Measurements from ENCODE around the gene RPLP1. TPM values are rescaled to one million over a fixed set of nuclear protein-coding genes. Genes with fewer than 3 reads are reported as not detected.
A peak's percentile ranks its signal among the peaks of the same experiment; 100 is the strongest.

The RPLP1 gene
- total and polyA plus RNA-seq, 12 donors: 232 to 1,990 (median 971) TPM

- TF ChIP-seq, protein P1, sequence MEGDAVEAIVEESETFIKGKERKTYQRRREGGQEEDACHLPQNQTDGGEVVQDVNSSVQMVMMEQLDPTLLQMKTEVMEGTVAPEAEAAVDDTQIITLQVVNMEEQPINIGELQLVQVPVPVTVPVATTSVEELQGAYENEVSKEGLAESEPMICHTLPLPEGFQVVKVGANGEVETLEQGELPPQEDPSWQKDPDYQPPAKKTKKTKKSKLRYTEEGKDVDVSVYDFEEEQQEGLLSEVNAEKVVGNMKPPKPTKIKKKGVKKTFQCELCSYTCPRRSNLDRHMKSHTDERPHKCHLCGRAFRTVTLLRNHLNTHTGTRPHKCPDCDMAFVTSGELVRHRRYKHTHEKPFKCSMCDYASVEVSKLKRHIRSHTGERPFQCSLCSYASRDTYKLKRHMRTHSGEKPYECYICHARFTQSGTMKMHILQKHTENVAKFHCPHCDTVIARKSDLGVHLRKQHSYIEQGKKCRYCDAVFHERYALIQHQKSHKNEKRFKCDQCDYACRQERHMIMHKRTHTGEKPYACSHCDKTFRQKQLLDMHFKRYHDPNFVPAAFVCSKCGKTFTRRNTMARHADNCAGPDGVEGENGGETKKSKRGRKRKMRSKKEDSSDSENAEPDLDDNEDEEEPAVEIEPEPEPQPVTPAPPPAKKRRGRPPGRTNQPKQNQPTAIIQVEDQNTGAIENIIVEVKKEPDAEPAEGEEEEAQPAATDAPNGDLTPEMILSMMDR (IDR thresholded peaks at IDR 0.05): no peak
- TF ChIP-seq POLR2A (IDR thresholded peaks at IDR 0.05): no peak
- H3K4me1 ChIP-seq (replicated peaks in 1 of 2): peaks cover 12 to 26% of the 10 kb centered on the region in 2 donors
- no peaks in the 10 kb centered on the region for H3K9me3 ChIP-seq (replicated peaks in 1 of 3)
- peaks cover 0 to 24% of the 10 kb centered on the region in 2 donors for H3K36me3 ChIP-seq (replicated peaks in 1 of 2)
- 80 to 91% (median 86%) methylated on average over 8 of the region's 8 CpGs for WGBS, 4 donors
- intact Hi-C loops (cut with DNase I): no loop called here
- H3K27me3 ChIP-seq: no peaks in the 10 kb centered on the region
- H3K27ac ChIP-seq: no peak overlapping the region
- no peak for DNase-seq
- H3K4me3 ChIP-seq: no peak overlapping the region
Measured at GRCh38 chr15:69457304-69458280, 5.0 kb downstream of the RPLP1 start.

DNA sequence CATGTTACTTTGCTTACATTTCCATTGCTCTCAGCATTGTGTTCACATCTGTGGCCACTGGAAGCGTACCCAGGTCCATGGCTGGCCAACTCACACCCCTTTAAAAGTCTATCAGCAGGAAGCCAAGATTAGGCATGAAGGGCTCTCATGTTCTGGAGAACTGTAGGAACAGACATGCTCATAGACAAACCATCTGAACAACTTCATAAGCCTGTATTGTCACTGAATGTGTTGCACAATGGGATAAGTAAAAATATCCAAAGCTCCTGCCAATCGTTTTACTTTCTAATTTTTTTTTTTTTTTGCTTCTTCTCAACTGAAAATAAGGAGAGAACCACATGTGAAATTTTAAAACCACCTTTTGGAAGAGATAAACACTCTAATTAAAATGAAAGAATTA is 6.4 kb downstream of the RPLP1 start:
- Histone ChIP-seq H3K36me3 (replicated peaks in 1 of 2) (peaks cover 0 to 24% of the 10 kb centered on the region in 2 donors), H3K27me3 (no peaks in the 10 kb centered on the region), H3K27ac (no peak overlapping the region), H3K9me3 (replicated peaks in 1 of 3) (no peaks in the 10 kb centered on the region), H3K4me1 (replicated peaks in 1 of 2) (peaks cover 19 to 25% of the 10 kb centered on the region in 2 donors), H3K4me3 (no peak overlapping the region)
- TF ChIP-seq POLR2A (IDR thresholded peaks at IDR 0.05): no peak
- TF ChIP-seq, protein P1 (IDR thresholded peaks at IDR 0.05): no peak
- DNase-seq: no peak
- 61 to 64% (median 63%) methylated on average over 2 of the region's 2 CpGs for WGBS, 4 donors
- intact Hi-C loops (cut with DNase I): no loop called here

- WGBS, 4 donors: 28 to 50% (median 39%) methylated on average over 1 of the region's 1 CpG
Measured at GRCh38 chr15:69460481-69460880, 7.9 kb downstream of the RPLP1 start.

DNA sequence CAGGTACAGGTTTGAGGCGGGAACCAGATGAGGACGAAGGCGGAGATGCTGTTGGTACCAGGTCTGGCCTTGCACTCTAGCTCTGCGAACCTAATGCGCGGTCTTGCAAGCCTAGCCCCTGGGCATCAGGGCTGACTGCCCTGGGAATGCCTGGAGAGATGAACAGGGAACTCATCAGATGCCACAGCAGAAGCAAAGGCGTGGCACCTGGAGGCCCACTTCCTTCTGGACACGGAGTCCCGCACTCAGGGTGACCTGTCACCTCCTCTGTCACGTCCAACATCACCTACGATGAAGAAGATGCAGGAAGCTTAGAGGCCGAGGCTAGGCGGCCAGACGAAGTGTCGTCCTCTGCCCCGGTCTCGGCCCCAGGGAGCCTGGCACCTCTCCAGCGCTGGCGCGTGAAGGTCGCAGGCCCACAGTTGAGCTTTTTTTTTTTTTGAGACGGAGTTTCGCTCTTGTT is 9.4 kb downstream of the RPLP1 start:
- H3K27me3 ChIP-seq: no peaks in the 10 kb centered on the region
- intact Hi-C loops (cut with DNase I): no loop called here
- peak; percentile 71 to 82 (median 76) for DNase-seq

More at GRCh38 chr15:69460481-69460880, 7.9 kb downstream of the RPLP1 start:
- no peak for DNase-seq
- Histone ChIP-seq H3K27ac (no peak overlapping the region), H3K27me3 (no peaks in the 10 kb centered on the region), H3K36me3 (replicated peaks in 1 of 2) (peaks cover 0 to 16% of the 10 kb centered on the region in 2 donors), H3K9me3 (replicated peaks in 1 of 3) (no peaks in the 10 kb centered on the region), H3K4me1 (replicated peaks in 1 of 2) (peaks cover 8 to 11% of the 10 kb centered on the region in 2 donors), H3K4me3 (no peak overlapping the region)
- TF ChIP-seq POLR2A (IDR thresholded peaks at IDR 0.05): no peak
- TF ChIP-seq, protein P1 (IDR thresholded peaks at IDR 0.05): no peak
- intact Hi-C loops (cut with DNase I): no loop called here

More for the DNA sequence above, 9.4 kb downstream of the RPLP1 start:
- WGBS, 4 donors: 38 to 77% (median 46%) methylated on average over 11 to 23 of the region's 23 CpGs
- H3K4me1 ChIP-seq (replicated peaks in 1 of 2): peaks cover 7 to 8% of the 10 kb centered on the region in 2 donors
- no peak for TF ChIP-seq POLR2A (IDR thresholded peaks at IDR 0.05)
- TF ChIP-seq, protein P1 (IDR thresholded peaks at IDR 0.05): no peak
- peak overlapping the region; percentile 6 to 76 (median 50) for H3K4me3 ChIP-seq
- H3K9me3 ChIP-seq (replicated peaks in 1 of 3): no peaks in the 10 kb centered on the region
- H3K36me3 ChIP-seq (replicated peaks in 1 of 2): peaks cover 0 to under 1% of the 10 kb centered on the region in 2 donors
- peak overlapping the region; percentile 89 to 97 (median 95) for H3K27ac ChIP-seq
